ENCODE measurements around the gene PIK3R1.

DNA sequence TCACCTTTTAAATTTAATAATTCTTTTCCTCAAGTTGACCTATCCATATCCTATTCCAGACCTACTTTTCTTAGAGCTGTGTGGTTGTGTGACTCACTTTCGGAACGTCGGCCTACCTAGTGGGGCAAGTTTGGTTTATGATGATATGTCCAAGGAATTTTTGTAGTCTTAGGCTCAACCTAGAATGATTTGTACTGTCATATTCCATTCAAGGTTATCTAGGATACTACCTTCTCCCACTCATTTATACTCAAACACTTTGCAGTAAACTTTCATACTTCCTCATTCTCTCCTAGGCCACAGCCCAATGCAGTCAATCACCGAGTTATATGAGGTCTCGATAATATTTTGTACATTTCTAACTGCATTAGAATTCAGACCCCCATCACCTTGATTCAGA, 61.9 kb downstream of the PIK3R1 start:
- TF ChIP-seq POLR2A (IDR thresholded peaks at IDR 0.05) (no peak), CTCF (IDR thresholded peaks at IDR 0.05) (no peak)
